SK-N-SH (cell line): Measurements from ENCODE around the gene SLC25A21. TPM values are rescaled to one million over a fixed set of nuclear protein-coding genes. Genes with fewer than 3 reads are reported as not detected.
A peak's percentile ranks its signal among the peaks of the same experiment; 100 is the strongest.

ENCODE experiments used
- CTCF ChIA-PET: fragments of 300-600, 350-600 bp; formaldehyde crosslinking; extraction: SDS; loops from one replicate; lab custom pipeline; 2021; lab: Yijun Ruan, JAX
- POLR2A ChIA-PET: fragments of 350-600 bp; sonication (Branson Sonifier 250); formaldehyde crosslinking; extraction: SDS; loops from one replicate; lab custom pipeline; 2020; ENCODE audit warnings: antibody characterized with exemption, inconsistent platforms; lab: Yijun Ruan, JAX
- DNase-seq: peaks from one replicate; pipeline ENCODE4 v3.0.0; 2012
- H2AFZ ChIP-seq: fragments of 200-600 bp; sonication (generic); 2 replicates; pipeline ENCODE4 v1.8.1; 2016; ENCODE audit warnings: antibody characterized with exemption, mild to moderate bottlenecking, low read depth
- H3F3A ChIP-seq: fragments of 200-600 bp; sonication (generic); replicated peaks from 2 replicates; pipeline ENCODE3; 2016; ENCODE audit warnings: antibody characterized with exemption, mild to moderate bottlenecking; ENCODE audit not compliant: insufficient read depth
- H3K27ac ChIP-seq, 2 experiments: fragments of 200-500 bp in 1 of 2; fragments of 200-600 bp in 1 of 2; sonication (Bioruptor generic) in 1 of 2; sonication (generic), shearing (Covaris generic) in 1 of 2; 2 replicates each; pipeline versions ENCODE4 v1.5.1 to v1.6.1; 2014 to 2016; ENCODE audit warnings: low read depth in 2 of 2, inconsistent platforms in 1 of 2, low read length in 1 of 2, mild to moderate bottlenecking in 1 of 2, mixed read lengths in 1 of 2
- H3K27me3 ChIP-seq: fragments of 200-600 bp; sonication (generic), shearing (Covaris generic); 2 replicates; pipeline ENCODE4 v1.6.1; 2016; ENCODE audit warnings: mixed run types; ENCODE audit not compliant: insufficient read depth
- H3K36me3 ChIP-seq, 2 experiments: fragments of 200-500 bp in 1 of 2; fragments of 200-600 bp in 1 of 2; sonication (Bioruptor generic) in 1 of 2; sonication (generic) in 1 of 2; replicated peaks in 1 of 2; 2 replicates each; pipeline versions ENCODE3 to v1.5.1; 2014 to 2016; ENCODE audit warnings: low read length in 1 of 2, mild to moderate bottlenecking in 1 of 2; ENCODE audit not compliant: insufficient read depth in 2 of 2, control insufficient read depth in 1 of 2
- H3K4me1 ChIP-seq, 2 experiments: fragments of 200-500 bp in 1 of 2; fragments of 200-600 bp in 1 of 2; sonication (Bioruptor generic) in 1 of 2; sonication (generic), shearing (Covaris generic) in 1 of 2; 2 replicates each; pipeline versions ENCODE4 v1.5.1 to v1.6.1; 2014 to 2016; ENCODE audit warnings: low read depth in 1 of 2, low read length in 1 of 2, mixed run types in 1 of 2; ENCODE audit not compliant: insufficient read depth in 2 of 2, control insufficient read depth in 1 of 2
- H3K4me2 ChIP-seq: fragments of 200-600 bp; sonication (generic), shearing (Covaris generic); 2 replicates; pipeline ENCODE4 v1.6.1; 2017; ENCODE audit warnings: mixed run types
- H3K4me3 ChIP-seq, 2 experiments: fragments of 200-500 bp in 1 of 2; fragments of 200-600 bp in 1 of 2; sonication (Bioruptor generic) in 1 of 2; sonication (generic), shearing (Covaris generic) in 1 of 2; 2 replicates each; pipeline versions ENCODE4 v1.5.1 to v1.8.1; 2014 to 2016; ENCODE audit warnings: low read depth in 2 of 2, inconsistent platforms in 1 of 2, low read length in 1 of 2, mild to moderate bottlenecking in 1 of 2, mixed read lengths in 1 of 2, moderate library complexity in 1 of 2
- H3K79me2 ChIP-seq: fragments of 200-600 bp; sonication (generic); 2 replicates; pipeline ENCODE4 v1.8.1; 2017; ENCODE audit warnings: mild to moderate bottlenecking; ENCODE audit not compliant: insufficient read depth
- H3K9ac ChIP-seq: fragments of 200-600 bp; sonication (generic); 2 replicates; pipeline ENCODE4 v1.6.1; 2017; ENCODE audit warnings: mixed run types
- H3K9me2 ChIP-seq: fragments of 200-600 bp; sonication (generic); 2 replicates; pipeline ENCODE4 v1.6.1; 2017; ENCODE audit warnings: mixed run types
- H3K9me3 ChIP-seq: fragments of 200-600 bp; sonication (generic); 2 replicates; pipeline ENCODE4 v1.6.1; 2017; ENCODE audit warnings: mixed run types, mild to moderate bottlenecking, moderate library complexity
- H4K20me1 ChIP-seq: fragments of 200-600 bp; sonication (generic); 2 replicates; pipeline ENCODE4 v1.6.1; 2017; ENCODE audit warnings: mild to moderate bottlenecking, mixed run types; ENCODE audit not compliant: insufficient read depth
- CTCF ChIP-seq: fragments of 200-600 bp; sonication (generic); IDR thresholded peaks from 2 replicates; pipeline ENCODE4 v1.6.1; 2017; ENCODE audit warnings: antibody characterized with exemption, mild to moderate bottlenecking, moderate library complexity
- ELF1 ChIP-seq: IDR thresholded peaks from 2 replicates; pipeline ENCODE4 v1.4.0; 2012
- EP300 ChIP-seq, 2 experiments: IDR thresholded peaks; 2 replicates each; pipeline versions ENCODE4 v1.4.0 to v1.6.1; 2012; ENCODE audit warnings: borderline replicate concordance in 1 of 2, low read depth in 1 of 2, low read length in 1 of 2
- FOSL2 ChIP-seq: IDR thresholded peaks from 2 replicates; pipeline ENCODE4 v1.4.0; 2012; ENCODE audit warnings: low read depth, mild to moderate bottlenecking, moderate library complexity, borderline replicate concordance
- IRF3 ChIP-seq: fragments of 150-350 bp; IDR thresholded peaks from 2 replicates; pipeline ENCODE4 v1.6.1; 2016; ENCODE audit warnings: mild to moderate bottlenecking, low read depth, low read length
- JUND ChIP-seq: IDR thresholded peaks from 2 replicates; pipeline ENCODE4 v1.4.0; 2012
- MEF2A ChIP-seq: IDR thresholded peaks from 2 replicates; pipeline ENCODE4 v1.4.0; 2012; ENCODE audit warnings: low read depth, borderline replicate concordance
- PBX3 ChIP-seq: IDR thresholded peaks from 2 replicates; pipeline ENCODE4; 2012
- POLR2AphosphoS5 ChIP-seq: IDR thresholded peaks from 2 replicates; pipeline ENCODE4 v1.6.1; 2012; ENCODE audit warnings: low read depth, low read length
- RCOR1 ChIP-seq: fragments of 150-350 bp; IDR thresholded peaks from 2 replicates; pipeline ENCODE4 v1.6.1; 2017; ENCODE audit warnings: antibody characterized with exemption, low read length
- REST ChIP-seq: IDR thresholded peaks from 2 replicates; pipeline ENCODE4 v1.6.1; 2012; ENCODE audit warnings: mild to moderate bottlenecking, low read depth, low read length, moderate library complexity
- TCF12 ChIP-seq: IDR thresholded peaks from 2 replicates; pipeline ENCODE4 v1.4.0; 2012
- USF1 ChIP-seq: IDR thresholded peaks from 2 replicates; pipeline ENCODE4 v1.4.0; 2012; ENCODE audit warnings: low read depth, borderline replicate concordance
- YY1 ChIP-seq: IDR thresholded peaks from 2 replicates; pipeline ENCODE4 v1.4.0; 2012; ENCODE audit warnings: low read depth, mild to moderate bottlenecking
- WGBS: methylation state at CpG from one replicate; pipeline ENCODE4 v1.1.6; 2017; ENCODE audit warnings: low lambda C conversion rate; 5-methylcytosine and 5-hydroxymethylcytosine counted together
- polyA plus RNA-seq, 3 experiments: library from polyadenylated mRNA; depleted of rRNA; stranded (reverse); fragments of >200 nt; gene quantifications; 2 replicates each; pipeline ENCODE4 v1.2.3, GENCODE V29; 2012

Gene SLC25A21
- polyA plus RNA-seq, 1 of the 3 experiments (the other 2 are of a cell fraction): not detected

GRCh38 chr14:36663404-36664321, 508.7 kb downstream of the SLC25A21 start:
- Histone ChIP-seq H3F3A (no peaks in the 10 kb centered on the region), H3K9me3 (no peaks in the 10 kb centered on the region), H3K4me3 (no peak overlapping the region), H3K9ac (no peak overlapping the region), H3K27ac (no peak overlapping the region), H3K36me3 (no peaks in the 10 kb centered on the region), H4K20me1 (no peaks in the 10 kb centered on the region), H3K4me2 (peak overlapping the region; percentile 41; the same call in 1 of the 2 replicates), H3K4me1 (no peaks in the 10 kb centered on the region; a peak in 1 of 4 replicates), H3K27me3 (peaks cover 67% of the 10 kb centered on the region), H3K9me2 (no peaks in the 10 kb centered on the region), H2AFZ (no peak overlapping the region), H3K79me2 (no peaks in the 10 kb centered on the region)
- WGBS: 30% methylated on average over 8 of the region's 39 CpGs
- no peak for TF ChIP-seq EP300 (IDR thresholded peaks at IDR 0.05; ENCODE audit: borderline replicate concordance in 1 of 2, low read depth in 1 of 2, low read length in 1 of 2)
- TF ChIP-seq POLR2AphosphoS5: no peak
- no peak for TF ChIP-seq YY1
- TF ChIP-seq FOSL2: no peak
- TF ChIP-seq RCOR1: no peak
- TF ChIP-seq ELF1: no peak
- no peak for TF ChIP-seq USF1
- TF ChIP-seq PBX3: no peak
- no peak for TF ChIP-seq IRF3
- no peak for TF ChIP-seq JUND
- no peak for TF ChIP-seq REST
- TF ChIP-seq MEF2A: no peak
- TF ChIP-seq CTCF: no peak
- TF ChIP-seq TCF12: no peak
- ChIA-PET CTCF (no interaction called here), POLR2A (no interaction called here)
- DNase-seq: no peak
